MCF 10A (cell line): Measurements from ENCODE around the gene AVEN. TPM values are rescaled to one million over a fixed set of nuclear protein-coding genes. Genes with fewer than 3 reads are reported as not detected.

ENCODE experiments used
- BruUV-seq: library from RNA; stranded (reverse); fragments of 400-500 nt; replicated peaks from 2 replicates; lab custom pipeline; 2021; lab: Mats Ljungman, UMichigan
- CTCF ChIA-PET: fragments of 300-600 bp; sonication (Branson Sonifier 250); formaldehyde crosslinking; extraction: SDS; loops from one replicate; lab custom pipeline; 2021; ENCODE audit warnings: antibody characterized with exemption, inconsistent platforms; lab: Yijun Ruan, JAX
- POLR2A ChIA-PET: fragments of 300-600, 350-650 bp; sonication (Branson Sonifier 250); formaldehyde crosslinking; extraction: SDS; loops from one replicate; lab custom pipeline; 2020; ENCODE audit warnings: antibody characterized with exemption, inconsistent platforms; lab: Yijun Ruan, JAX
- DNase-seq: peaks from one replicate; pipeline ENCODE4 v3.0.0-alpha.2; 2018; ENCODE audit not compliant: unreplicated experiment
- H3K27ac Mint-ChIP-seq: one replicate; pipeline ENCODE4 v1.8.0; 2022; ENCODE audit warnings: mild to moderate bottlenecking, low read depth, mixed read lengths; ENCODE audit not compliant: unreplicated experiment
- H3K27me3 Mint-ChIP-seq: one replicate; pipeline ENCODE4 v1.8.0; 2022; ENCODE audit warnings: mixed read lengths; ENCODE audit not compliant: insufficient read depth, unreplicated experiment
- H3K36me3 Mint-ChIP-seq: one replicate; pipeline ENCODE4 v1.8.0; 2022; ENCODE audit warnings: mild to moderate bottlenecking, moderate library complexity, mixed read lengths; ENCODE audit not compliant: insufficient read depth, unreplicated experiment
- H3K4me1 Mint-ChIP-seq: one replicate; pipeline ENCODE4 v1.8.0; 2022; ENCODE audit warnings: mixed read lengths; ENCODE audit not compliant: insufficient read depth, unreplicated experiment
- H3K4me3 Mint-ChIP-seq: one replicate; pipeline ENCODE4 v1.8.0; 2022; ENCODE audit warnings: mild to moderate bottlenecking, moderate library complexity, mixed read lengths; ENCODE audit not compliant: unreplicated experiment
- H3K9me3 Mint-ChIP-seq: one replicate; pipeline ENCODE4 v1.8.0; 2022; ENCODE audit warnings: mixed read lengths; ENCODE audit not compliant: unreplicated experiment
- CTCF ChIP-seq: fragments of 200-600 bp; IDR thresholded peaks from one replicate; pipeline ENCODE4 v1.8.0; 2022; ENCODE audit warnings: antibody characterized with exemption, mild to moderate bottlenecking; ENCODE audit not compliant: unreplicated experiment
- intact Hi-C: fragments of 100-400 bp; cut with micrococcal nuclease; formaldehyde crosslinking; loops from 2 replicates; pipeline ENCODE4 v1.14.1; 2022
- total RNA-seq: library from RNA; stranded (reverse); gene quantifications from 2 replicates; pipeline ENCODE4 v1.2.3, GENCODE V29; 2022

The AVEN gene
- total RNA-seq, 1 experiment from 2014 or later = 42.4 TPM

GRCh38 chr15:34013746-34014145 is 25.3 kb downstream of the AVEN start:
- no peaks in the 10 kb centered on the region for H3K36me3 Mint-ChIP-seq
- ChIA-PET CTCF (no interaction called here), POLR2A (interaction anchor here (1.2 kb wide), 1 partner anchor 24 kb away, joined by 3 read pairs; no protein-coding TSS in a partner anchor)
- intact Hi-C loops = no loop called here
- H3K4me3 Mint-ChIP-seq = no peak overlapping the region
- no peak overlapping the region for H3K27ac Mint-ChIP-seq
- TF ChIP-seq CTCF = no peak
- no peaks in the 10 kb centered on the region for H3K27me3 Mint-ChIP-seq
- BruUV-seq = no TSS peak
- H3K9me3 Mint-ChIP-seq = no peaks in the 10 kb centered on the region
- DNase-seq = no peak
- no peaks in the 10 kb centered on the region for H3K4me1 Mint-ChIP-seq

GRCh38 chr15:34012461-34013028 is 26.5 kb downstream of the AVEN start:
- CTCF ChIA-PET = interaction anchor here (0.6 kb wide), 1 partner anchor 43 kb away, joined by 3 read pairs; no protein-coding TSS in a partner anchor

GRCh38 chr15:34011481-34011880 is 27.5 kb downstream of the AVEN start:
- no TSS peak for BruUV-seq
- Mint-ChIP-seq H3K27ac (no peak overlapping the region), H3K36me3 (no peaks in the 10 kb centered on the region), H3K4me3 (no peak overlapping the region), H3K9me3 (no peaks in the 10 kb centered on the region), H3K27me3 (no peaks in the 10 kb centered on the region), H3K4me1 (no peaks in the 10 kb centered on the region)
- no peak for TF ChIP-seq CTCF
- POLR2A ChIA-PET = interaction anchor here (0.7 kb wide), 1 partner anchor 18 kb away, joined by 3 read pairs; no protein-coding TSS in a partner anchor
- intact Hi-C loops = no loop called here
- CTCF ChIA-PET = interaction anchor here (0.6 kb wide), 1 partner anchor 63 kb away, joined by 3 read pairs; no protein-coding TSS in a partner anchor
- DNase-seq = no peak

More at GRCh38 chr15:34012461-34013028, 26.5 kb downstream of the AVEN start:
- POLR2A ChIA-PET = interaction anchor here (0.7 kb wide), 1 partner anchor 19 kb away, joined by 3 read pairs; no protein-coding TSS in a partner anchor
- no peak for DNase-seq
- intact Hi-C loops = no loop called here
- no peaks in the 10 kb centered on the region for H3K36me3 Mint-ChIP-seq
- no peak overlapping the region for H3K27ac Mint-ChIP-seq
- no peaks in the 10 kb centered on the region for H3K27me3 Mint-ChIP-seq
- no peak overlapping the region for H3K4me3 Mint-ChIP-seq
- H3K9me3 Mint-ChIP-seq = no peaks in the 10 kb centered on the region
- TF ChIP-seq CTCF = no peak
- no peaks in the 10 kb centered on the region for H3K4me1 Mint-ChIP-seq
- BruUV-seq = no TSS peak

- H3K4me3 Mint-ChIP-seq = no peak overlapping the region
- no peaks in the 10 kb centered on the region for H3K27me3 Mint-ChIP-seq
- no peaks in the 10 kb centered on the region for H3K4me1 Mint-ChIP-seq
- no peak for TF ChIP-seq CTCF
- H3K9me3 Mint-ChIP-seq = no peaks in the 10 kb centered on the region
- H3K27ac Mint-ChIP-seq = no peak overlapping the region
- H3K36me3 Mint-ChIP-seq = no peaks in the 10 kb centered on the region
- POLR2A ChIA-PET = interaction anchor here (0.6 kb wide), 1 partner anchor 23 kb away, joined by 3 read pairs; no protein-coding TSS in a partner anchor
- no peak for DNase-seq
- no TSS peak for BruUV-seq
- intact Hi-C loops = no loop called here
- CTCF ChIA-PET = no interaction called here
These were observed 28.1 kb downstream of the AVEN start for GRCh38 chr15:34010921-34011320.
